ENCODE results near the gene KLHL22. TPM values are rescaled to one million over a fixed set of nuclear protein-coding genes. Genes with fewer than 3 reads are reported as not detected.
A peak's percentile ranks its signal among the peaks of the same experiment; 100 is the strongest.

KLHL22 gene
- total RNA-seq, 4 donors from 2014 or later, result 7.7 to 13.0 (median 8.3) TPM

DNA sequence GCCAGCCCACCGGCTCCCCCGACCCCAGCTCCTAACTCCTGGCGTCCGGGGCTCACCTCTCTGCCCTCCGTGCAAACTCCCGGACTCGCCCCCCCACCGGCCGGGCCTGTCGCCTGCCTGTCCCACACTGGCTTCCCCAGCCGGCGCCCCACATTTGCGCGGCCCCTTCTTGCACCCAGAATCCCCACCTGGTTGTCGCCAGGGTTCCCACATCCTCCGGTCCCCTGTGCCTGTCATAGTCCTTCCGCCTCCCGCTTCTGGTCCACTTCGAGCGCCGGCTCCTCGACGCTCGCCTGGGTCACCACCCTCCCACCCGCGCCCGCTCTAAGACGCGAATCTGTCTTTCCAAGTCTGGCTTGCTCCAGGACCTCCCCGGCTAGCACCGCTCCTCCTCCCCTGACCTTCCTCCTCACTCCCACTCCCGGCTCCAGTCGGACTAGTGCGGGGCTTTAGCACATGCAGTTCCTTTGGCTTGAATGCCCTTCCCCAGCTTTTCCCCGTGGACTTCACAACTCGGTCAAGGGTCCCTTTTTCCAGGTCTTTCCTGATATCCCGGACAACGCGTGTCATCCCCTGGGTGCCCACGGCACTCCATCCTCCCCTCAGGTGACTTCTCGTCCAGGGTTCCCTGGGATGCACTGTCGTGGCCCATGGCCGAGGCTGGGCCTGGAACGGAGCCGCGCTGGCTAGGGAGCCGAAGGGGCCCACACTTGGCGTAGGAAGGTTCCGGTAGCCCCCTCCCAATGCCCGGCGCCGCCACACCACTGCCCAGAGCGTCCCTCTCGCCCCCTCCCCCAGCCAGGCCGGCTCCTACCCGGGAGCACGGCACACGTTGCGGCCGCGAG is 58.6 kb downstream of the KLHL22 start:
- Histone ChIP-seq H3K36me3 (peaks cover 0 to 4% (median 0%) of the 10 kb centered on the region in 3 donors), H3K27ac (peak overlapping the region; percentile 76 to 93 (median 84)), H3K4me1 (peaks cover 13 to 55% (median 23%) of the 10 kb centered on the region in 3 donors), H3K4me3 (peak overlapping the region; percentile 36 to 70 (median 59)), H3K27me3 (peaks cover 2 to 75% (median 5%) of the 10 kb centered on the region in 4 donors), H3K9me3 (no peaks in the 10 kb centered on the region)
- TF ChIP-seq, protein P1, sequence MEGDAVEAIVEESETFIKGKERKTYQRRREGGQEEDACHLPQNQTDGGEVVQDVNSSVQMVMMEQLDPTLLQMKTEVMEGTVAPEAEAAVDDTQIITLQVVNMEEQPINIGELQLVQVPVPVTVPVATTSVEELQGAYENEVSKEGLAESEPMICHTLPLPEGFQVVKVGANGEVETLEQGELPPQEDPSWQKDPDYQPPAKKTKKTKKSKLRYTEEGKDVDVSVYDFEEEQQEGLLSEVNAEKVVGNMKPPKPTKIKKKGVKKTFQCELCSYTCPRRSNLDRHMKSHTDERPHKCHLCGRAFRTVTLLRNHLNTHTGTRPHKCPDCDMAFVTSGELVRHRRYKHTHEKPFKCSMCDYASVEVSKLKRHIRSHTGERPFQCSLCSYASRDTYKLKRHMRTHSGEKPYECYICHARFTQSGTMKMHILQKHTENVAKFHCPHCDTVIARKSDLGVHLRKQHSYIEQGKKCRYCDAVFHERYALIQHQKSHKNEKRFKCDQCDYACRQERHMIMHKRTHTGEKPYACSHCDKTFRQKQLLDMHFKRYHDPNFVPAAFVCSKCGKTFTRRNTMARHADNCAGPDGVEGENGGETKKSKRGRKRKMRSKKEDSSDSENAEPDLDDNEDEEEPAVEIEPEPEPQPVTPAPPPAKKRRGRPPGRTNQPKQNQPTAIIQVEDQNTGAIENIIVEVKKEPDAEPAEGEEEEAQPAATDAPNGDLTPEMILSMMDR (IDR thresholded peaks at IDR 0.05), result no peak
- TF ChIP-seq POLR2A (IDR thresholded peaks at IDR 0.05), result no peak
- 1 to 6% methylated on average over 15 to 38 of the region's 61 CpGs for WGBS, 2 donors
- no peak for DNase-seq
- intact Hi-C loops (cut with DNase I), result no loop called here

DNA sequence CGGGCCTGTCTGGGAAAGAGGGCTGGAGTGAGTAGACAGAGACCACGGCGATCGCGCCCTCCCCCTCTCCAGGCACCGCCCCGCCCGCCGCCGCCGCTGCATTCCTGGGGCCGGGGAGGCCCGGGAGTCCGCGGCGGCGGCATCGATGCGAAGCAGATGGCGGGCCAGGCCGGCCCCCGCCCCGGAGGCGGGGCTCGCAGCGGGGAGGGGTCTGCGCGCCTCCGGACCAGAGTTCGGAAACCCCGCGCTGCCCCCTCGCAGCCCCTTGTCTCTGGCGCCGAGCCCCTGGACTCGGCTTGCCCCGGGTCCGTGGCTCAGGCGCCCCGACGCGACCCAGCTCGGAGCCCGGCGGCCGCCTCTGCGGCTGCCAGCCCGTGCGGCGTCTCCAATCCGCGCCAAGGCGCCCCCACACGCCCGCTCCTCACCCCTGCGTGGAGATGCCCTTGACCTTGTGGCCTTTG is 59.3 kb downstream of the KLHL22 start:
- TF ChIP-seq, protein P1 (IDR thresholded peaks at IDR 0.05), result no peak
- TF ChIP-seq POLR2A (IDR thresholded peaks at IDR 0.05), result no peak
- Histone ChIP-seq H3K4me3 (peak overlapping the region; percentile 36 to 70 (median 59)), H3K36me3 (no peaks in the 10 kb centered on the region), H3K27me3 (peaks cover 3 to 82% (median 5%) of the 10 kb centered on the region in 4 donors), H3K9me3 (no peaks in the 10 kb centered on the region), H3K4me1 (peaks cover 18 to 57% (median 26%) of the 10 kb centered on the region in 3 donors), H3K27ac (peak overlapping the region; percentile 76 to 93 (median 84))
- WGBS, 2 donors, result 0% methylated on average over 18 of the region's 56 CpGs; no CpG with 5 or more reads in 1 of the 2 donors
- no peak for DNase-seq
- intact Hi-C loops (cut with DNase I), result no loop called here

DNA sequence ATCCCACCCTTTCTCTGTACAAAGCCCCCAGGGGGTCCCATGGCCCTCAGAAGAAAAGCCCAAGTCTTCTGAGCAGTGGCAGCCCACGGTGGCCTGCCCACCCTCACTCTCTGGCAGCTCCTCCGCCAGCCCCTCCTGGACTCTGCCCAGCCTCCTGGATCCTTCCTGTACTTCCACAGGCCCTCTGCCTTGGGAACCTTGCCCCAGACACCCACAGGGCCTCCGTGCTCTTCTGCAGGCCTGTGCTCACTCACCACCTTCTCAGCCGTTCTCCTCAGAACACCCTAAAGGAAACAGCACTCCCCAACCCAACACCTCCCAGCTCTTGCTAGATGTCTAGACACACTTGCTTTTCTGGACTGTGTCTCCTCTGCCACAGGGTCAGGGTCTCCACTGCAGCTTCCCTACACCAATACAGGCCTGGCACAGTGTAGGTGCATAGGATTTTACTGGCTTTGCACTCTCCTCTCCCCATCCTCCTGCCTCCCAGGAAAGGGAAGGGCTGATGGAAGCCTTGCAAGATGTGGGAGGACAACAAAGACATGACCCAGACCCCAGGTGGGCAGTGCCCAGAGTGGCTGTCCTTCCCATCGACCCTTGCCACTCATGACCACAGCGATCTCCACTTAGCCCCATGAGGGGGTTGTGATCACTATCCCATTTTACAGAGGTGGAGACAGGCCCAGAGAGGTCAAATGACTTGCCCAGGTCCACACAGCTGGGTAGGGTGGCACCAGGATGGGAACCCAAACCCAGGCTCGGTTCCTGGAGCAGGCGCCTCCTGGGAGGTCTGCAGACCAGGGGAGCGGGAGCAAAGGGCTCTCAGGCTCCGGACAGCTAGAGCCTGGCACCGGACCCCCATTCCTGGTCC is 59.9 kb downstream of the KLHL22 start:
- no peak for TF ChIP-seq POLR2A (IDR thresholded peaks at IDR 0.05)
- TF ChIP-seq, protein P1 (IDR thresholded peaks at IDR 0.05), result no peak
- H3K4me3 ChIP-seq, result peak overlapping the region; percentile 36 to 70 (median 59)
- H3K36me3 ChIP-seq, result no peaks in the 10 kb centered on the region
- H3K9me3 ChIP-seq, result no peaks in the 10 kb centered on the region
- peaks cover 3 to 88% (median 5%) of the 10 kb centered on the region in 4 donors for H3K27me3 ChIP-seq
- 84 to 87% methylated on average over 4 to 6 of the region's 11 CpGs for WGBS, 2 donors
- peaks cover 24 to 62% (median 30%) of the 10 kb centered on the region in 3 donors for H3K4me1 ChIP-seq
- H3K27ac ChIP-seq, result peak overlapping the region in 2 of 4 donors; percentile 89 to 93
- no peak for DNase-seq
- intact Hi-C loops (cut with DNase I), result no loop called here

DNA sequence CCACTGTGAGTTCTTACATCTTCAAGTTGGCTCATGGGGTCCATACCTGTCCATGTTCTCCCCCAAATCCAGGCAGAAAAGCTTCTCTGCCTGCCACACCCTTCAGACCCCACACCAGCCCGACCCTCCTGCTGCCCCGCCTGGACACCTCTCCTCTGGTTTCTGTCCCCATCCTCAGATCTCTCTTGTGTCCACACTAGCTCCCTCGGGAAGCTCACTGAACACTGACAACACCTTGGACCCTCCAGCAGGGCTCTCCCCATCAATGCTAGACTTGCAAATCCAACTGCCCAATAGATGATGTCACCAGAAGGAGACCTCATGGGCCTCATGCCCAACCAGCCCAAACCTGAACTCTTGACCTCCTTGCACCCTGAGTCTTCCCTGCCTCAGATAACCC is 60.8 kb downstream of the KLHL22 start:
- WGBS, 2 donors, result 91 to 92% methylated on average over 3 of the region's 3 CpGs
- no peak for DNase-seq
- H3K4me1 ChIP-seq, result peaks cover 33 to 71% (median 39%) of the 10 kb centered on the region in 3 donors
- peaks cover 0 to under 1% (median 0%) of the 10 kb centered on the region in 3 donors for H3K36me3 ChIP-seq
- no peak for TF ChIP-seq POLR2A (IDR thresholded peaks at IDR 0.05)
- TF ChIP-seq, protein P1 (IDR thresholded peaks at IDR 0.05), result no peak
- intact Hi-C loops (cut with DNase I), result no loop called here
- no peaks in the 10 kb centered on the region for H3K9me3 ChIP-seq
- H3K4me3 ChIP-seq, result no peak overlapping the region
- no peak overlapping the region for H3K27ac ChIP-seq
- peaks cover 3 to 97% (median 5%) of the 10 kb centered on the region in 4 donors for H3K27me3 ChIP-seq
